GM13976 (cell line): ENCODE data around the gene DUOXA1.
"Not testable (repeated sequence)": the region's sequence is repeated elsewhere in the genome, so short reads cannot be mapped to it uniquely, and the experiment has no call there.

ENCODE experiments used
- DNase-seq: peaks from one replicate; pipeline ENCODE4 v3.0.0; 2012; ENCODE audit warnings: low spot score
- in situ Hi-C: fragments of 300-500 bp; cut with MboI; formaldehyde crosslinking; loops from one replicate; pipeline ENCODE4 v1.12.0; 2022; ENCODE audit warnings: low sequenced_read_pairs, mixed read lengths, inconsistent platforms; ENCODE audit not compliant: unreplicated experiment
- TF ChIP-seq, protein P1 (sequence below): IDR thresholded peaks from 2 replicates; pipeline ENCODE4 v1.5.1; 2012; ENCODE audit warnings: borderline replicate concordance, mild to moderate bottlenecking; ENCODE audit not compliant: insufficient read depth; ENCODE audit errors: extremely low read depth, missing control alignments, control extremely low read depth

DUOXA1 gene

GRCh38 chr15:45138814-45139765 lies 9.4 kb upstream of the DUOXA1 start:
- TF ChIP-seq, protein P1, sequence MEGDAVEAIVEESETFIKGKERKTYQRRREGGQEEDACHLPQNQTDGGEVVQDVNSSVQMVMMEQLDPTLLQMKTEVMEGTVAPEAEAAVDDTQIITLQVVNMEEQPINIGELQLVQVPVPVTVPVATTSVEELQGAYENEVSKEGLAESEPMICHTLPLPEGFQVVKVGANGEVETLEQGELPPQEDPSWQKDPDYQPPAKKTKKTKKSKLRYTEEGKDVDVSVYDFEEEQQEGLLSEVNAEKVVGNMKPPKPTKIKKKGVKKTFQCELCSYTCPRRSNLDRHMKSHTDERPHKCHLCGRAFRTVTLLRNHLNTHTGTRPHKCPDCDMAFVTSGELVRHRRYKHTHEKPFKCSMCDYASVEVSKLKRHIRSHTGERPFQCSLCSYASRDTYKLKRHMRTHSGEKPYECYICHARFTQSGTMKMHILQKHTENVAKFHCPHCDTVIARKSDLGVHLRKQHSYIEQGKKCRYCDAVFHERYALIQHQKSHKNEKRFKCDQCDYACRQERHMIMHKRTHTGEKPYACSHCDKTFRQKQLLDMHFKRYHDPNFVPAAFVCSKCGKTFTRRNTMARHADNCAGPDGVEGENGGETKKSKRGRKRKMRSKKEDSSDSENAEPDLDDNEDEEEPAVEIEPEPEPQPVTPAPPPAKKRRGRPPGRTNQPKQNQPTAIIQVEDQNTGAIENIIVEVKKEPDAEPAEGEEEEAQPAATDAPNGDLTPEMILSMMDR, result no peak
- no peak for DNase-seq
- in situ Hi-C loops, result no loop called here

- in situ Hi-C loops, result no loop called here
- TF ChIP-seq, protein P1, result no peak
- DNase-seq, result no peak
These were observed 8.0 kb upstream of the DUOXA1 start for GRCh38 chr15:45137703-45138102.

GRCh38 chr15:45136378-45136764 lies 6.7 kb upstream of the DUOXA1 start:
- DNase-seq, result no peak
- TF ChIP-seq, protein P1, result peak; percentile 13
- in situ Hi-C loops, result no loop called here

- in situ Hi-C loops, DNase-seq: not testable (repeated sequence)
These were observed 6.2 kb upstream of the DUOXA1 start for GRCh38 chr15:45135705-45136377.

- TF ChIP-seq, protein P1, result peak; percentile 26
- in situ Hi-C loops, result no loop called here
- no peak for DNase-seq
These were observed 5.3 kb upstream of the DUOXA1 start for GRCh38 chr15:45134682-45135604.

GRCh38 chr15:45134046-45134445 lies 4.4 kb upstream of the DUOXA1 start:
- DNase-seq, result no peak
- TF ChIP-seq, protein P1, result no peak
- in situ Hi-C loops, result no loop called here
